ENCODE data around the gene CCDC87. TPM values are rescaled to one million over a fixed set of nuclear protein-coding genes. Genes with fewer than 3 reads are reported as not detected.

CCDC87 gene
- total and polyA plus RNA-seq, 4 donors = 0.14 to 0.17 (median 0.14) TPM; not detected in 1

DNA sequence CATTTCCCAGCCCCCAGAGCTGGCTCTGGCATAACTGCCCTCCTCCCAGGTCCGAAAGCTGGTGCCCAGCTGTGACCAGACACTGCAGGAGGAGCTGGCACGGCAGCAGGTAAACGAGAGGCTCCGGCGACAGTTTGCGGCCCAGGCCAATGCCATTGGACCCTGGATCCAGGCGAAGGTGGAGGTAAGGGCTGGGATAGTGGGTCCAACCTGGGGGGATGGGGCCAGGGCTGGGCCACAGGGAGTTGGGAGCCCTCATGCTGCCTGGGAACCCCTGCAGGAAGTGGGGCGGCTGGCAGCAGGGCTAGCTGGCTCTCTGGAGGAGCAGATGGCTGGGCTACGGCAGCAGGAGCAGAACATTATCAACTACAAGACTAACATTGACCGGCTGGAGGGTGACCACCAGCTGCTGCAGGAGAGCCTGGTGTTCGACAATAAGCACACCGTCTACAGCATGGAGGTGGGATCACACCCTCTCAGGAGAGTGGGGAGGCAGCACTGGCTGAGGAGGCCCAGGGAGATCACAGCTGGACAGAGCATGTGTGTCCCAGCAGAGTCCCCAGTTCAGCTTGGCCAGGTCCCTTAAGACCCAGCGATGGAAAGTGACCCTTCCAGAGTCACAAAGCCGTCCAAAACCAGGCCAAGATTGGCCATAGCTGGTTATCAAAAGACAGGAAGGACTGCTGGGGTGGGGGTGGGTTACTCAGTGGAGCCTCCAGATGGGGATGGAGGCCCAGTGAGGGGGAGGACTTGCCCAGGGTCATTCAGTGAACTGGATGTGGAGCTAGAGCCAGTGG is 31.5 kb downstream of the CCDC87 start:
- Histone ChIP-seq H3K36me3 (ENCODE audit: control insufficient read depth in 4 of 4, insufficient read depth in 3 of 4, low read depth in 1 of 4, low read length in 3 of 4) (peaks cover 0 to 8% (median 0%) of the 10 kb centered on the region in 4 donors), H3K9ac (ENCODE audit: low read depth in 1 of 2, low read length in 2 of 2) (no peak overlapping the region), H3K27me3 (ENCODE audit: control insufficient read depth in 4 of 4, insufficient read depth in 4 of 4, low read length in 3 of 4) (no peaks in the 10 kb centered on the region), H3K4me1 (ENCODE audit: control insufficient read depth in 4 of 4, insufficient read depth in 4 of 4, low read length in 3 of 4) (peaks cover 0 to 3% (median 1%) of the 10 kb centered on the region in 4 donors), H3K4me3 (ENCODE audit: low read depth in 1 of 3, low read length in 3 of 3) (no peak overlapping the region), H3K9me3 (ENCODE audit: control insufficient read depth in 4 of 4, low read length in 3 of 4) (no peaks in the 10 kb centered on the region), H3K27ac (ENCODE audit: low read depth in 1 of 2, low read length in 2 of 2) (no peak overlapping the region)
- no peak for DNase-seq (ENCODE audit: low spot score)
- 90% methylated on average over 14 of the region's 14 CpGs for WGBS
- TF ChIP-seq RAD21 (IDR thresholded peaks at IDR 0.05) = no peak
- no peak for TF ChIP-seq NR2F2 (IDR thresholded peaks at IDR 0.05)
- no peak for TF ChIP-seq JUND (IDR thresholded peaks at IDR 0.05)
- TF ChIP-seq YY1 (IDR thresholded peaks at IDR 0.05) = no peak
- TF ChIP-seq GABPA (IDR thresholded peaks at IDR 0.05 in 1 of 2, conservative IDR thresholded peaks at IDR 0.05 in 1 of 2) = no peak
- TF ChIP-seq, protein P1, sequence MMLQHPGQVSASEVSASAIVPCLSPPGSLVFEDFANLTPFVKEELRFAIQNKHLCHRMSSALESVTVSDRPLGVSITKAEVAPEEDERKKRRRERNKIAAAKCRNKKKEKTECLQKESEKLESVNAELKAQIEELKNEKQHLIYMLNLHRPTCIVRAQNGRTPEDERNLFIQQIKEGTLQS (IDR thresholded peaks at IDR 0.05) = no peak

DNA sequence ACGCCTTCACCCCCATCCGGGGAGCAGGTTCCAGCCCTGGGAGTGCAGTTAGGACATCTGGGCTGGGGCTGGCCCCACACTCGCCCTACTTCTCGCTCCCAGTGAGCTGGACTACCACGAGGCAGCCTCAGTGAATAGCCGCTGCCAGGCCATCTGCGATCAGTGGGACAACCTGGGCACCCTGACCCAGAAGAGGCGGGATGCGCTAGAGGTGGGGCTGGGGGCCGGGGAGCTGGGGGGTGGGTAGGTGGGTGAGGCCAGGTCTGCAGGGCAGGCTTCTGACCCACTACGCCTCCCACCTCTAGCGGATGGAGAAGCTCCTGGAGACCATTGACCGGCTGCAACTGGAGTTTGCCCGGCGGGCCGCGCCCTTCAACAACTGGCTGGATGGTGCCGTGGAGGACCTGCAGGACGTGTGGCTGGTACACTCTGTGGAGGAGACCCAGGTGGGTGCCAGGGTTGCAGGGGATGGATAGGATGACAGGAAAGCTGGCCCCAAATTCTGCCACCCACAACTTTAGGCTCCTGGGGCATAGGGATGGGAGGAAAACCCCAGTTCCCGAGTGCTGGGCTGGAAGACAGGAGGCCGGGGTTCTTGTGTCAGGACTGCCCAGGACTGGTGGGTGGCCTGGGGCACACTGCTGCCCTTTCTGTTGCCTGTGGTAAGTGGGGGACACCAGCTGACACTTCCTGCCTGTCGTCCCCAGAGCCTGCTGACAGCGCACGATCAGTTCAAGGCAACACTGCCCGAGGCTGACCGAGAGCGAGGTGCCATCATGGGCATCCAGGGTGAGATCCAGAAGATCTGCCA is 32.8 kb downstream of the CCDC87 start:
- Histone ChIP-seq H3K36me3 (ENCODE audit: control insufficient read depth in 4 of 4, insufficient read depth in 3 of 4, low read depth in 1 of 4, low read length in 3 of 4) (peaks cover 0 to 2% (median 0%) of the 10 kb centered on the region in 4 donors), H3K27me3 (ENCODE audit: control insufficient read depth in 4 of 4, insufficient read depth in 4 of 4, low read length in 3 of 4) (no peaks in the 10 kb centered on the region), H3K9ac (ENCODE audit: low read depth in 1 of 2, low read length in 2 of 2) (no peak overlapping the region), H3K9me3 (ENCODE audit: control insufficient read depth in 4 of 4, low read length in 3 of 4) (no peaks in the 10 kb centered on the region), H3K4me1 (ENCODE audit: control insufficient read depth in 4 of 4, insufficient read depth in 4 of 4, low read length in 3 of 4) (peaks cover 0 to 3% (median 1%) of the 10 kb centered on the region in 4 donors), H3K4me3 (ENCODE audit: low read depth in 1 of 3, low read length in 3 of 3) (no peak overlapping the region), H3K27ac (ENCODE audit: low read depth in 1 of 2, low read length in 2 of 2) (no peak overlapping the region)
- 74% methylated on average over 27 of the region's 27 CpGs for WGBS
- DNase-seq (ENCODE audit: low spot score) = no peak
- TF ChIP-seq HNF4A (conservative IDR thresholded peaks at IDR 0.05) (no peak), FOXA2 (IDR thresholded peaks at IDR 0.05) (no peak), JUND (IDR thresholded peaks at IDR 0.05) (no peak), YY1 (IDR thresholded peaks at IDR 0.05) (no peak), SP1 (IDR thresholded peaks at IDR 0.05) (no peak), GABPA (IDR thresholded peaks at IDR 0.05 in 1 of 2, conservative IDR thresholded peaks at IDR 0.05 in 1 of 2) (no peak), FOXA1 (IDR thresholded peaks at IDR 0.05) (no peak)
- TF ChIP-seq, protein P2, sequence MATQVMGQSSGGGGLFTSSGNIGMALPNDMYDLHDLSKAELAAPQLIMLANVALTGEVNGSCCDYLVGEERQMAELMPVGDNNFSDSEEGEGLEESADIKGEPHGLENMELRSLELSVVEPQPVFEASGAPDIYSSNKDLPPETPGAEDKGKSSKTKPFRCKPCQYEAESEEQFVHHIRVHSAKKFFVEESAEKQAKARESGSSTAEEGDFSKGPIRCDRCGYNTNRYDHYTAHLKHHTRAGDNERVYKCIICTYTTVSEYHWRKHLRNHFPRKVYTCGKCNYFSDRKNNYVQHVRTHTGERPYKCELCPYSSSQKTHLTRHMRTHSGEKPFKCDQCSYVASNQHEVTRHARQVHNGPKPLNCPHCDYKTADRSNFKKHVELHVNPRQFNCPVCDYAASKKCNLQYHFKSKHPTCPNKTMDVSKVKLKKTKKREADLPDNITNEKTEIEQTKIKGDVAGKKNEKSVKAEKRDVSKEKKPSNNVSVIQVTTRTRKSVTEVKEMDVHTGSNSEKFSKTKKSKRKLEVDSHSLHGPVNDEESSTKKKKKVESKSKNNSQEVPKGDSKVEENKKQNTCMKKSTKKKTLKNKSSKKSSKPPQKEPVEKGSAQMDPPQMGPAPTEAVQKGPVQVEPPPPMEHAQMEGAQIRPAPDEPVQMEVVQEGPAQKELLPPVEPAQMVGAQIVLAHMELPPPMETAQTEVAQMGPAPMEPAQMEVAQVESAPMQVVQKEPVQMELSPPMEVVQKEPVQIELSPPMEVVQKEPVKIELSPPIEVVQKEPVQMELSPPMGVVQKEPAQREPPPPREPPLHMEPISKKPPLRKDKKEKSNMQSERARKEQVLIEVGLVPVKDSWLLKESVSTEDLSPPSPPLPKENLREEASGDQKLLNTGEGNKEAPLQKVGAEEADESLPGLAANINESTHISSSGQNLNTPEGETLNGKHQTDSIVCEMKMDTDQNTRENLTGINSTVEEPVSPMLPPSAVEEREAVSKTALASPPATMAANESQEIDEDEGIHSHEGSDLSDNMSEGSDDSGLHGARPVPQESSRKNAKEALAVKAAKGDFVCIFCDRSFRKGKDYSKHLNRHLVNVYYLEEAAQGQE (IDR thresholded peaks at IDR 0.05) = no peak
- TF ChIP-seq, protein P1 (IDR thresholded peaks at IDR 0.05) = no peak
- TF ChIP-seq, protein P3, sequence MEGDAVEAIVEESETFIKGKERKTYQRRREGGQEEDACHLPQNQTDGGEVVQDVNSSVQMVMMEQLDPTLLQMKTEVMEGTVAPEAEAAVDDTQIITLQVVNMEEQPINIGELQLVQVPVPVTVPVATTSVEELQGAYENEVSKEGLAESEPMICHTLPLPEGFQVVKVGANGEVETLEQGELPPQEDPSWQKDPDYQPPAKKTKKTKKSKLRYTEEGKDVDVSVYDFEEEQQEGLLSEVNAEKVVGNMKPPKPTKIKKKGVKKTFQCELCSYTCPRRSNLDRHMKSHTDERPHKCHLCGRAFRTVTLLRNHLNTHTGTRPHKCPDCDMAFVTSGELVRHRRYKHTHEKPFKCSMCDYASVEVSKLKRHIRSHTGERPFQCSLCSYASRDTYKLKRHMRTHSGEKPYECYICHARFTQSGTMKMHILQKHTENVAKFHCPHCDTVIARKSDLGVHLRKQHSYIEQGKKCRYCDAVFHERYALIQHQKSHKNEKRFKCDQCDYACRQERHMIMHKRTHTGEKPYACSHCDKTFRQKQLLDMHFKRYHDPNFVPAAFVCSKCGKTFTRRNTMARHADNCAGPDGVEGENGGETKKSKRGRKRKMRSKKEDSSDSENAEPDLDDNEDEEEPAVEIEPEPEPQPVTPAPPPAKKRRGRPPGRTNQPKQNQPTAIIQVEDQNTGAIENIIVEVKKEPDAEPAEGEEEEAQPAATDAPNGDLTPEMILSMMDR (IDR thresholded peaks at IDR 0.05; ENCODE audit: low read depth, low read length, missing input control) = no peak

Measured in liver (tissue), 9 donors.